Stomach (tissue), 4 donors: ENCODE results near the gene RAB3C.

Source experiments
- POLR2A ChIP-seq, 4 donors: fragments of 450-650 bp; IDR thresholded peaks; one replicate each; pipeline ENCODE4 v1.6.1; 2016; ENCODE audit warnings: antibody characterized with exemption in 4 of 4, control low read depth in 2 of 4, mild to moderate bottlenecking in 1 of 4, moderate library complexity in 1 of 4
- TF ChIP-seq, protein P1 (sequence below), 7 experiments: fragments of 450-650 bp in 4 of 7; fragments of 200-600 bp in 3 of 7; sonication (generic) in 3 of 7; IDR thresholded peaks; one replicate each; pipeline ENCODE4 v1.5.1; 2016 to 2019; ENCODE audit warnings: antibody characterized with exemption in 7 of 7, control low read depth in 2 of 7, mild to moderate bottlenecking in 1 of 7

DNA sequence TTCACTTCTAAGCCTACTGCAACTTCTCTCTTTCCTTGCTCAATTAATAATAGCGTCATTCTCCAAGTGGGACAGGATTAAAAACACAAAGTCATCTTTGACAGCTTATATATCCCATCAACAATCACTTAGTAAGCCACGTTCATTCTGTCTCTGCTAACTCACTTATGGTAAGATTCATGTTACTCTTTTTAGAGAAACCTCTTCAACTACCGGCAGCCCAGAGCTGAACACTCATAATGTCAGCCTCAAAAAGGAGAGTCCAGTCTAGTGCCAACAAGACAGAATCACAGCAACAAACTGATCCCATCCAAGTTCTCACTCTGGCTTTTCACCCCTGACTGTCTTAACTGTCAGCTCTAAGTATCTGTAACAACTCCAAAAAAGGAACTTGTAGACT is 196.0 kb downstream of the RAB3C start:
- TF ChIP-seq POLR2A (IDR thresholded peaks at IDR 0.05), result no peak
- TF ChIP-seq, protein P1, sequence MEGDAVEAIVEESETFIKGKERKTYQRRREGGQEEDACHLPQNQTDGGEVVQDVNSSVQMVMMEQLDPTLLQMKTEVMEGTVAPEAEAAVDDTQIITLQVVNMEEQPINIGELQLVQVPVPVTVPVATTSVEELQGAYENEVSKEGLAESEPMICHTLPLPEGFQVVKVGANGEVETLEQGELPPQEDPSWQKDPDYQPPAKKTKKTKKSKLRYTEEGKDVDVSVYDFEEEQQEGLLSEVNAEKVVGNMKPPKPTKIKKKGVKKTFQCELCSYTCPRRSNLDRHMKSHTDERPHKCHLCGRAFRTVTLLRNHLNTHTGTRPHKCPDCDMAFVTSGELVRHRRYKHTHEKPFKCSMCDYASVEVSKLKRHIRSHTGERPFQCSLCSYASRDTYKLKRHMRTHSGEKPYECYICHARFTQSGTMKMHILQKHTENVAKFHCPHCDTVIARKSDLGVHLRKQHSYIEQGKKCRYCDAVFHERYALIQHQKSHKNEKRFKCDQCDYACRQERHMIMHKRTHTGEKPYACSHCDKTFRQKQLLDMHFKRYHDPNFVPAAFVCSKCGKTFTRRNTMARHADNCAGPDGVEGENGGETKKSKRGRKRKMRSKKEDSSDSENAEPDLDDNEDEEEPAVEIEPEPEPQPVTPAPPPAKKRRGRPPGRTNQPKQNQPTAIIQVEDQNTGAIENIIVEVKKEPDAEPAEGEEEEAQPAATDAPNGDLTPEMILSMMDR (IDR thresholded peaks at IDR 0.05), result no peak
